ENCODE data around the gene MUC5AC. TPM values are rescaled to one million over a fixed set of nuclear protein-coding genes. Genes with fewer than 3 reads are reported as not detected.
A peak's percentile ranks its signal among the peaks of the same experiment; 100 is the strongest.

The MUC5AC gene
- total RNA-seq, 4 donors from 2014 or later: not detected

DNA sequence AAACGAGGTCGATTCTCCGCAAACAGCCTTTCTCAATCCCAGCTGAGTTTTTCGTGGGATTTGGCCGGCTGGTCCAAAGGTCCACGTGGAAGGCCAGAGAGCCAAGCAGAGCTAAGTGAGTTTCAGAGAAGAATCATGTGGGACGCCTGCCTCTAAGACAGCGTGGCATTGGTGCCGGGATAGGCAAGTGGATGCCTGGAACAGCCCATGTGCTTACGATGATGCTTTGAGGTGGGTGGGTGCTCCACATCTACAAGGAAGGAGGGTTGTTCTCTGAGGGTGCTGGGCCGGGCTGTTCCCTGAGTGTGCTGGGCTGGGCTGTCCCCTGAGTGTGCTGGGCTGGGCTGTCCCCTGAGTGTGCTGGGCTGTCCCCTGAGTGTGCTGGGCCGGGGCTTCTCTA is 41.6 kb upstream of the MUC5AC start:
- TF ChIP-seq POLR2A (IDR thresholded peaks at IDR 0.05): no peak
- no peaks in the 10 kb centered on the region for H3K36me3 ChIP-seq
- peak in 1 of 2 donors; percentile 0 for DNase-seq
- 83 to 89% methylated on average over 12 of the region's 12 CpGs for WGBS, 2 donors
- H3K9me3 ChIP-seq: no peaks in the 10 kb centered on the region
- H3K27ac ChIP-seq: no peak overlapping the region
- intact Hi-C loops (cut with DNase I): no loop called here
- no peak overlapping the region for H3K4me3 ChIP-seq (replicated peaks in 1 of 3)
- H3K27me3 ChIP-seq: no peaks in the 10 kb centered on the region
- no peaks in the 10 kb centered on the region for H3K4me1 ChIP-seq

DNA sequence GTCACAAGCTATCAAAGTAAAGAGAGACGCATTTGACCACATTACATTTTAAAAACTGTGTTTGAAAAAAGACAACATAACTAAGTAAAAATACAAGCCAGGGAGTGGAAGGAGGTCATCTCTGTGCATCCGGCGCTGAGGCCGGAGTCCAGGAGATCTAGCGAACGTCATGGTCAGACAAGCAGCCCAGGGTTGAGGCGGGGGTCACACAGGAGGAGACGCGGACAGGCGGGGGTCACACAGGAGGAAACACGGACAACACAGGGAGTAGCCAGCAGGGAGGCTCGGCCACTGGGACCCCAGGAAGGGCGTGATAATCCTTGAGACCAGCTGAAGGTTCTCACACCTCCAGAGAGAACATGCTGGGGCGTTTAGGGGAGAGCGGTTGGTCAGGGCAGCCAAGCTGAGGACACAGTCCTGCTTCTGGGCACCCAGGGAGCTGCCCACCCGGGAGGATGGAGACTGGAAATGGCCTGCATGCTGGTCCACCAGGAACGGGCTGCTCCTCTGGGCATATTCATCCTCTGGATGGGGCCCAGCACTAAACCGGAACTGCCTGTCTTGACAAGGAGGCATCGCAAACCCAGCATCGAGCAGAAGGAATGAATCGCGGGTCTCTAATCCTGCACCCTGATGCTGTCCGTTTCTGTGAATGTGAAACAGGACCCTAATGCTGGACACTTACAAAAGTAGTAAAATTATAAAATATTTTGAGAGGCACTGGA is 40.9 kb upstream of the MUC5AC start:
- Histone ChIP-seq H3K4me1 (no peaks in the 10 kb centered on the region), H3K27me3 (no peaks in the 10 kb centered on the region), H3K36me3 (no peaks in the 10 kb centered on the region), H3K27ac (no peak overlapping the region), H3K4me3 (replicated peaks in 1 of 3) (no peak overlapping the region), H3K9me3 (no peaks in the 10 kb centered on the region)
- WGBS, 2 donors: 67 to 69% methylated on average over 22 to 23 of the region's 23 CpGs
- TF ChIP-seq, protein P1, sequence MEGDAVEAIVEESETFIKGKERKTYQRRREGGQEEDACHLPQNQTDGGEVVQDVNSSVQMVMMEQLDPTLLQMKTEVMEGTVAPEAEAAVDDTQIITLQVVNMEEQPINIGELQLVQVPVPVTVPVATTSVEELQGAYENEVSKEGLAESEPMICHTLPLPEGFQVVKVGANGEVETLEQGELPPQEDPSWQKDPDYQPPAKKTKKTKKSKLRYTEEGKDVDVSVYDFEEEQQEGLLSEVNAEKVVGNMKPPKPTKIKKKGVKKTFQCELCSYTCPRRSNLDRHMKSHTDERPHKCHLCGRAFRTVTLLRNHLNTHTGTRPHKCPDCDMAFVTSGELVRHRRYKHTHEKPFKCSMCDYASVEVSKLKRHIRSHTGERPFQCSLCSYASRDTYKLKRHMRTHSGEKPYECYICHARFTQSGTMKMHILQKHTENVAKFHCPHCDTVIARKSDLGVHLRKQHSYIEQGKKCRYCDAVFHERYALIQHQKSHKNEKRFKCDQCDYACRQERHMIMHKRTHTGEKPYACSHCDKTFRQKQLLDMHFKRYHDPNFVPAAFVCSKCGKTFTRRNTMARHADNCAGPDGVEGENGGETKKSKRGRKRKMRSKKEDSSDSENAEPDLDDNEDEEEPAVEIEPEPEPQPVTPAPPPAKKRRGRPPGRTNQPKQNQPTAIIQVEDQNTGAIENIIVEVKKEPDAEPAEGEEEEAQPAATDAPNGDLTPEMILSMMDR (IDR thresholded peaks at IDR 0.05): no peak
- intact Hi-C loops (cut with DNase I): no loop called here
- peak in 1 of 2 donors; percentile 1 for DNase-seq

DNA sequence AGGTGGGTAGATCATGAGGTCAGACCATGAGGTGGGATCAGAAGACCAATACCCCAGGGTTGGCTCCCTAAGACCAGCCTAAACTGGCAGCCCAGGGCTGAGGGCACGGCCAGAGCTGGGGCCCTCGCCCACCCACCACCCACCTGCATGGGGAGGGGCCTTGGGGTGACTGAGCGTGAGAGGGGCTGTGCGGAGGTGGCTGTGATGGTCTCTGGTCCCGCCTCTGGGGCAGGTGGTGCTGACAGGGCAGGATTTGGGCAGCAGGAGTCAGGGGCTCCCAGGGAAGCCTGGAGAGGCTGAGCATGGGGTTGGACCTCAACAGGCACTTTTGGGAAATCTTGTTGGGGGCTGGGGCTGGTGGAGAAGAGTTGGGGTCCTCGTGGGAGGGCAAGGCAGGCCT is 39.8 kb upstream of the MUC5AC start:
- Histone ChIP-seq H3K4me3 (replicated peaks in 1 of 3) (no peak overlapping the region), H3K4me1 (no peaks in the 10 kb centered on the region), H3K27ac (no peak overlapping the region), H3K27me3 (no peaks in the 10 kb centered on the region), H3K36me3 (no peaks in the 10 kb centered on the region), H3K9me3 (no peaks in the 10 kb centered on the region)
- no peak for TF ChIP-seq POLR2A (IDR thresholded peaks at IDR 0.05)
- TF ChIP-seq, protein P1 (IDR thresholded peaks at IDR 0.05): no peak
- intact Hi-C loops (cut with DNase I): no loop called here
- WGBS, 2 donors: 77 to 81% methylated on average over 6 of the region's 6 CpGs
- DNase-seq: no peak

DNA sequence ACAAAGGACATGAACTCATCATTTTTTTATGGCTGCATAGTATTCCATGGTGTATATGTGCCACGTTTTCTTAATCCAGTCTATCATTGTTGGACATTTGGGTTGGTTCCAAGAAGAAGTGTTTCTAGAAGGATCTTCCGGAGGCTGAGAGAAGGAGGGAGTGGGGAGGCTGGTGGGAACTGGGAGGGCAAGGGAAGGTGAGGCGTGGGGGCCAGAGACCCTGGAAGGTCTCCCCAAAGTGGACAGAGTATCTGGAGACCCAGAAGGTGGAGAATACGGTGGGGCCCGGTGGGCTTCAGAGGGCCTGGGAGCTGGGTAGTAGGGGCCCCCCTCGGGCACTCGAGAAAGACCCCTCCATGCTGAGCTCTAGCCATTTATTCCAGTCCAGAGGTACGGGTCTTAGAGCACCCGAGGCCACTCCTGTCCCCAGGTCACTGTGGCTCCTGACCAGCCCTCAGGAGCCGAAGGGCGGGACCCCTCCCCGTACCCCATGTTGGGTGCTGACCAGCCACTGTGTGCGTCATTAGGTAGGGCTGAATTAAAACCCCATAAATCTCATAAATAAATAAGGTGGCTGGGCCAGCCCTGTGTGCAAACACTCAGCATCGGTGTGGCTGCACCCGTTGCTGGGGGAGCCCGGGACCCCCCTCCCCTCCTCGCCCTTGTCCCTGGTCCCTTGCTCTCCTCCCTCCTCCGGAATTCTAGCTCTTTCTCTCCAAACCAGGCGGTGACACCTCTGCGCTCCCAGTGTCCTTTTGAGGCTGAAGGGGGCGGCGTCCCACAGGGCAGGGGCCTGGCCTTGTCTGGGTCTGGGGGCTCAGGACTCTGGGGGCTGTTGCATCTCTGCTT is 38.8 kb upstream of the MUC5AC start:
- TF ChIP-seq, protein P1 (IDR thresholded peaks at IDR 0.05): no peak
- no peak for TF ChIP-seq POLR2A (IDR thresholded peaks at IDR 0.05)
- Histone ChIP-seq H3K27me3 (no peaks in the 10 kb centered on the region), H3K36me3 (no peaks in the 10 kb centered on the region), H3K27ac (no peak overlapping the region), H3K9me3 (no peaks in the 10 kb centered on the region), H3K4me3 (replicated peaks in 1 of 3) (no peak overlapping the region), H3K4me1 (no peaks in the 10 kb centered on the region)
- WGBS, 2 donors: 68 to 73% methylated on average over 19 to 22 of the region's 22 CpGs
- intact Hi-C loops (cut with DNase I): no loop called here
- no peak for DNase-seq

DNA sequence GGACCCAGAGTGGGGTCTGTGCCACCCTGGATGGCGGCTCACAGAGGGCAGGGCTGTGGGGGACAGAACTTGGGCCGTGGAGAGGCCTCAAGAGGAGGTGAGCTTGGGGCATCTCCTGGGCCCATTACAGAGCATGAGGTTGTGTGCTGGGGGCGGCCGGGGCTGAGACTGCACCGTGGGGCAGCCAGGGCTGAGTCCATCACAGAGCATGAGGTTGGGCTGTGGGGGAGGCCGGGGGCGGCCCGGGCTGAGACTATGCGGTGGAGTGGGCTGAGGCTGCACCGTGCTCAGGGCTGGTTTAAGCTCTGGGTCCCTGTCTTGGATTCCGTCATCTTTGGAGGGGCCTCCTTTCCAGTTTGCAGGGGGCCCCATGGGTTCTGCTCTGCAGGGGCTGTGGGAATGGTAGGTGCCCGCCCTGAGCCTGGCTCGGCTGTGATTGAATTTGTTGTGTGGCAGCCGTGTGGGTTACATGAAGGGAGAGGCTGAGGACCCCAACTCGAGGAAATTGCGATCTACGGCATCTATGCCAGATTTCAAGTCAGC is 38.1 kb upstream of the MUC5AC start:
- no peaks in the 10 kb centered on the region for H3K9me3 ChIP-seq
- DNase-seq: no peak
- intact Hi-C loops (cut with DNase I): no loop called here
- 85% methylated on average over 16 of the region's 17 CpGs for WGBS, 2 donors
- TF ChIP-seq, protein P1 (IDR thresholded peaks at IDR 0.05): no peak
- no peak for TF ChIP-seq POLR2A (IDR thresholded peaks at IDR 0.05)
- no peaks in the 10 kb centered on the region for H3K4me1 ChIP-seq
- H3K27ac ChIP-seq: no peak overlapping the region
- no peak overlapping the region for H3K4me3 ChIP-seq (replicated peaks in 1 of 3)
- no peaks in the 10 kb centered on the region for H3K27me3 ChIP-seq
- no peaks in the 10 kb centered on the region for H3K36me3 ChIP-seq
